WERI-Rb-1 (cell line): ENCODE data around the gene COPE.

Experiments used
- DNase-seq: peaks from one replicate; pipeline ENCODE4 v3.0.0-alpha.2; 2020
- H3K27ac ChIP-seq: fragments of 250-450 bp; sonication (Bioruptor Pico); 2 replicates; pipeline ENCODE4 v1.5.1; 2020; ENCODE audit warnings: mild to moderate bottlenecking, moderate library complexity
- H3K27me3 ChIP-seq: fragments of 250-450 bp; sonication (Bioruptor Pico); 2 replicates; pipeline ENCODE4 v1.5.1; 2021; ENCODE audit warnings: mild to moderate bottlenecking, low read depth, moderate library complexity; ENCODE audit not compliant: insufficient read depth, severe bottlenecking
- H3K36me3 ChIP-seq: fragments of 250-450 bp; sonication (Bioruptor Pico); 2 replicates; pipeline ENCODE4 v1.5.1; 2020; ENCODE audit warnings: mild to moderate bottlenecking, moderate library complexity
- H3K4me3 ChIP-seq: 2 replicates; pipeline ENCODE4 v1.5.1; 2011; ENCODE audit warnings: low read depth, mild to moderate bottlenecking, control low read depth, low read length
- H3K9me3 ChIP-seq: fragments of 250-450 bp; sonication (Bioruptor Pico); 2 replicates; pipeline ENCODE4 v1.5.1; 2021; ENCODE audit warnings: mild to moderate bottlenecking, moderate library complexity; ENCODE audit not compliant: severe bottlenecking
- CTCF ChIP-seq: IDR thresholded peaks from 2 replicates; pipeline ENCODE4 v1.5.1; 2011; ENCODE audit warnings: low read depth, mild to moderate bottlenecking, control low read depth, inconsistent platforms, low read length

COPE gene

GRCh38 chr19:18948976-18949356, 29.8 kb upstream of the COPE start:
- Histone ChIP-seq H3K9me3 (peaks cover 2% of the 10 kb centered on the region), H3K36me3 (no peaks in the 10 kb centered on the region), H3K4me3 (no peak overlapping the region), H3K27ac (no peak overlapping the region), H3K27me3 (no peaks in the 10 kb centered on the region)
- no peak for TF ChIP-seq CTCF
- no peak for DNase-seq

- Histone ChIP-seq H3K27me3 (no peaks in the 10 kb centered on the region), H3K4me3 (no peak overlapping the region), H3K9me3 (peaks cover 2% of the 10 kb centered on the region), H3K36me3 (no peaks in the 10 kb centered on the region), H3K27ac (no peak overlapping the region)
- no peak for TF ChIP-seq CTCF
- no peak for DNase-seq
Observed at GRCh38 chr19:18948075-18948975, 29.1 kb upstream of the COPE start.

- Histone ChIP-seq H3K36me3 (no peaks in the 10 kb centered on the region), H3K4me3 (no peak overlapping the region), H3K27me3 (no peaks in the 10 kb centered on the region), H3K9me3 (peaks cover 2% of the 10 kb centered on the region), H3K27ac (no peak overlapping the region)
- no peak for TF ChIP-seq CTCF
- no peak for DNase-seq
Observed at GRCh38 chr19:18946918-18947317, 27.7 kb upstream of the COPE start.

- no peaks in the 10 kb centered on the region for H3K36me3 ChIP-seq
- peaks cover 2% of the 10 kb centered on the region for H3K9me3 ChIP-seq
- no peak for DNase-seq
- H3K27ac ChIP-seq, result no peak overlapping the region
- no peak for TF ChIP-seq CTCF
- H3K4me3 ChIP-seq, result no peak overlapping the region
- no peaks in the 10 kb centered on the region for H3K27me3 ChIP-seq
Observed at GRCh38 chr19:18946335-18946734, 27.1 kb upstream of the COPE start.

- DNase-seq, result no peak
- no peaks in the 10 kb centered on the region for H3K27me3 ChIP-seq
- TF ChIP-seq CTCF, result no peak
- no peak overlapping the region for H3K4me3 ChIP-seq
- no peaks in the 10 kb centered on the region for H3K36me3 ChIP-seq
- H3K27ac ChIP-seq, result no peak overlapping the region
- H3K9me3 ChIP-seq, result peaks cover 2% of the 10 kb centered on the region
Observed at GRCh38 chr19:18945297-18945696, 26.1 kb upstream of the COPE start.
